Heart left ventricle (tissue), 16 donors: Measurements from ENCODE around the gene PUM1. TPM values are rescaled to one million over a fixed set of nuclear protein-coding genes. Genes with fewer than 3 reads are reported as not detected.

ENCODE experiments used
- ATAC-seq, 4 donors: fragments of 200-7000 bp; cut with Tn5 transposase; one replicate each; pipeline ENCODE4 v1.9.1; 2020 to 2022; ENCODE audit warnings: moderate library complexity in 4 of 4, mild to moderate bottlenecking in 3 of 4, moderate number of reproducible peaks in 1 of 4
- DNase-seq, 5 donors: peaks; one replicate each; pipeline ENCODE4 v3.0.0-alpha.2; 2020
- H3K27ac ChIP-seq, 12 donors: fragments of 200-600 bp; sonication (generic) in 4 of 12; one replicate each; pipeline versions ENCODE4 v1.5.0 to v1.8.0; 2016 to 2022; ENCODE audit warnings: mild to moderate bottlenecking in 2 of 12
- H3K27me3 ChIP-seq, 9 donors: fragments of 200-600 bp; sonication (generic) in 2 of 9; one replicate each; pipeline versions ENCODE4 v1.5.1 to v1.8.0; 2016 to 2022; ENCODE audit warnings: mild to moderate bottlenecking in 3 of 9
- H3K36me3 ChIP-seq, 9 donors: fragments of 200-600 bp; sonication (generic) in 2 of 9; one replicate each; pipeline versions ENCODE4 v1.5.0 to v1.8.0; 2018 to 2022; ENCODE audit warnings: mild to moderate bottlenecking in 2 of 9
- H3K4me1 ChIP-seq, 12 donors: fragments of 200-600 bp; sonication (generic) in 4 of 12; one replicate each; pipeline versions ENCODE4 v1.5.0 to v1.8.0; 2016 to 2022; ENCODE audit warnings: mild to moderate bottlenecking in 3 of 12
- H3K4me3 ChIP-seq, 12 donors: fragments of 200-600 bp; sonication (generic) in 4 of 12; one replicate each; pipeline versions ENCODE4 v1.5.0 to v1.8.0; 2017 to 2022; ENCODE audit warnings: mild to moderate bottlenecking in 9 of 12, moderate library complexity in 4 of 12
- H3K9me3 ChIP-seq, 12 donors: fragments of 200-600 bp; sonication (generic) in 4 of 12; one replicate each; pipeline versions ENCODE4 v1.5.0 to v1.8.0; 2016 to 2022; ENCODE audit warnings: mild to moderate bottlenecking in 1 of 12
- CTCF ChIP-seq, 12 donors: fragments of 200-600 bp; sonication (generic) in 4 of 12; IDR thresholded peaks; one replicate each; pipeline versions ENCODE4 v1.5.0 to v1.8.0; 2018 to 2022; ENCODE audit warnings: antibody characterized with exemption in 12 of 12, mild to moderate bottlenecking in 5 of 12
- POLR2A ChIP-seq, 2 donors: fragments of 450-650 bp; IDR thresholded peaks; one replicate each; pipeline ENCODE4 v1.6.1; 2017; ENCODE audit warnings: antibody characterized with exemption in 2 of 2, mild to moderate bottlenecking in 2 of 2, moderate library complexity in 2 of 2
- WGBS, 4 donors: extraction: QIAGEN DNeasy Blood & Tissue Kit in 2 of 4; methylation state at CpG; one replicate each; pipeline versions ENCODE4 v1.1.5 to v1.1.7; 2013 to 2018; 5-methylcytosine and 5-hydroxymethylcytosine counted together
- intact Hi-C, 10 donors: fragments of 100-400 bp; cut with DNase I; formaldehyde crosslinking; loops; one replicate each; pipeline versions ENCODE4 v1.11.1 to v1.14.2; 2022
- polyA plus RNA-seq, 2 donors: library from polyadenylated mRNA; stranded (reverse); fragments of 200-250 nt; gene quantifications; one replicate each; pipeline ENCODE4 v1.2.3, GENCODE V29; 2013
- total RNA-seq, 9 donors: library from RNA; depleted of rRNA in 2 of 9; stranded (reverse); fragments of >200 nt in 2 of 9; fragmentation: NEBNext Ultra II Directional in 3 of 9; extraction: Animal tissue kit (Norgen Biotek cat#: 25700) in 3 of 9; gene quantifications; one replicate each; pipeline versions ENCODE4 v1.1.0 to v1.2.4, GENCODE V29; 2016 to 2023
- donor health status: ischemic (EF 13 %, LVEDD 7.1; RV severe dilation, severe dysfunction).
- donor health status: healthy with polysubstance abuse.
- donor health status: DM: no; HTN: yes; CAD: no.
- donor health status: DM: no; HTN: no; CAD: no.
- donor health status: ischemic (EF 25% LVEDD 6.9; RV normal size, moderate dysfunction).
- donor health status: ischemic (EF 25% LVEDD 5.7; RV mildly dilated, moderate dysfunction).
- donor health status: healthy.
- donor health status: DM: yes; HTN: yes; CAD: no.
- donor health status: ischemic (EF 35%, LVEDD 5.7; RV mildly dilated, moderate dysfunction).
- donor health status: nonischemic (EF 11% LVEDD 7.7; RV severe dilation, severe dysfunction).
- donor health status: DM: yes; HTN: yes; CAD: no.
- donor health status: PGD.
- donor health status: ischemic (EF 29% LVEDD 5.4; RV normal size, mild dysfunction).
- donor health status: nonischemic (EF 23%, LVEDD 6.1; RV moderate dilation, normal function).

The PUM1 gene
- total and polyA plus RNA-seq, 11 donors, result 19.2 to 96.3 (median 70.7) TPM

- H3K27ac ChIP-seq, result peak overlapping the region; percentile 44 to 88 (median 62)
- DNase-seq, result no peak
- H3K9me3 ChIP-seq, result no peaks in the 10 kb centered on the region
- peaks cover 0 to 60% (median 26%) of the 10 kb centered on the region in 12 donors for H3K4me1 ChIP-seq
- H3K36me3 ChIP-seq, result no peaks in the 10 kb centered on the region
- H3K27me3 ChIP-seq, result no peaks in the 10 kb centered on the region
- 75 to 84% (median 79%) methylated on average over 10 of the region's 10 CpGs for WGBS, 4 donors
- intact Hi-C loops, result loop anchor here in 1 of 10 donors (5.0 kb wide), 1 partner anchor 65 kb away; no protein-coding TSS in a partner anchor
- ATAC-seq, result peak in 3 of 4 donors; percentile 4 to 42 (median 26)
- H3K4me3 ChIP-seq, result no peak overlapping the region
- TF ChIP-seq CTCF (IDR thresholded peaks at IDR 0.05), result no peak
- TF ChIP-seq POLR2A (IDR thresholded peaks at IDR 0.05), result no peak
These were observed 177.8 kb downstream of the PUM1 start for GRCh38 chr1:30887485-30888315.

DNA sequence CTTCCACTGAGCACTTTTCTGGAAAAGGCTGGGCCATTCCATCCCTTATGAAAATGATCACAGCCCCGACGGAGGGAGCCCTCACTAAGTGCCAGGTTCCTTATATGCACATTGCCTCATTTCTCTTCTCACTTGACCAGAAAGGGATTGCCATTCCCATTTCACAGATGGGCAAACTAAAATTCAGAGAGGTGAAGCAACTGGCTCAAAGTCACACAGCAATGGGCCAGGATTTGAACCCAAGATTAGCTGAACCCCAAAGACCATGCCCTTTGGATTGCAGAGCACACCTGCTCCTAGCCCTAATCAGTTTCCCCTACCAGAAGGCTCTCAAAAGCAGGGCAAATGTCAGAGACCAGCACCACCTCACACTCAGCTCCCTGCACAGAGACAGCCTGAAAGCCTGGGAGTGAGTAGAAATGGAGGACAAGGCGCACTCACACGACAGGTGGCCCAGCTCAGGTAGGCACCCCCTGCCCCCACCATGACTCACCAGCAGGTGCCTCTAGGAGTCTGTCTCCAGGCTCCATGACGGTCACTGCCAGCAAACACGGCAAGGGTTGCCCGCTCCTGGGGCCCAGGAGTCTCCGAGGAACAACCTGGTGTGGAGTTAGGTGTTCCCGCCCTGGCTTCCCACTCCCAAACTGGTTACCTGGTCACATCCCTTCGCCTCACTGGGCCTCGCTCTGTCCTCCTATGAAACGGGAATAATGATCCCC lies 178.6 kb downstream of the PUM1 start:
- ATAC-seq, result no peak
- Histone ChIP-seq H3K36me3 (no peaks in the 10 kb centered on the region), H3K9me3 (no peaks in the 10 kb centered on the region), H3K27me3 (no peaks in the 10 kb centered on the region), H3K4me1 (peaks cover 0 to 60% (median 25%) of the 10 kb centered on the region in 12 donors), H3K27ac (peak overlapping the region in 1 of 12 donors; percentile 88), H3K4me3 (no peak overlapping the region)
- WGBS, 4 donors, result 92 to 95% (median 95%) methylated on average over 12 of the region's 12 CpGs
- intact Hi-C loops, result loop anchor here in 1 of 10 donors (5.0 kb wide), 1 partner anchor 65 kb away; no protein-coding TSS in a partner anchor
- TF ChIP-seq CTCF (IDR thresholded peaks at IDR 0.05) (no peak), POLR2A (IDR thresholded peaks at IDR 0.05) (no peak)
- no peak for DNase-seq

- no peaks in the 10 kb centered on the region for H3K9me3 ChIP-seq
- WGBS, 4 donors, result 59 to 68% (median 61%) methylated on average over 15 to 17 of the region's 17 CpGs
- TF ChIP-seq CTCF (IDR thresholded peaks at IDR 0.05) (no peak), POLR2A (IDR thresholded peaks at IDR 0.05) (no peak)
- H3K36me3 ChIP-seq, result no peaks in the 10 kb centered on the region
- ATAC-seq (peak in 2 of 4 donors; percentile 8 to 28), DNase-seq (peak in 1 of 5 donors; percentile 42)
- intact Hi-C loops, result loop anchor here in 1 of 10 donors (5.0 kb wide), 1 partner anchor 64 kb away; no protein-coding TSS in a partner anchor
- no peaks in the 10 kb centered on the region for H3K27me3 ChIP-seq
- no peak overlapping the region for H3K4me3 ChIP-seq
- H3K4me1 ChIP-seq, result peaks cover 0 to 57% (median 24%) of the 10 kb centered on the region in 12 donors
- H3K27ac ChIP-seq, result peak overlapping the region in 5 of 12 donors; percentile 13 to 88 (median 25)
These were observed 179.7 kb downstream of the PUM1 start for GRCh38 chr1:30885570-30886522.
